Osteoblast (primary cell): ENCODE data around the gene VASN. TPM values are rescaled to one million over a fixed set of nuclear protein-coding genes. Genes with fewer than 3 reads are reported as not detected.

ENCODE experiments used
- DNase-seq: peaks from one replicate; pipeline ENCODE4 v3.0.0; 2011; ENCODE audit warnings: low spot score, mixed read lengths; ENCODE audit not compliant: insufficient read length; ENCODE audit errors: missing footprints
- H2AFZ ChIP-seq: 2 replicates; pipeline ENCODE4 v1.6.0; 2011; ENCODE audit warnings: mild to moderate bottlenecking, low read length
- H3K27ac ChIP-seq: 2 replicates; pipeline ENCODE4 v1.5.1; 2011; ENCODE audit warnings: mild to moderate bottlenecking, low read depth, low read length, moderate library complexity
- H3K27me3 ChIP-seq: 2 replicates; pipeline ENCODE4 v1.6.0; 2012; ENCODE audit warnings: mild to moderate bottlenecking, control low read depth, inconsistent platforms, low read length, moderate library complexity; ENCODE audit not compliant: insufficient read depth
- H3K36me3 ChIP-seq: 2 replicates; pipeline ENCODE4 v1.5.1; 2011; ENCODE audit warnings: mild to moderate bottlenecking, low read length, control low read depth, moderate library complexity; ENCODE audit not compliant: insufficient read depth
- H3K4me1 ChIP-seq: 2 replicates; pipeline ENCODE4 v1.5.1; 2011; ENCODE audit warnings: mild to moderate bottlenecking, low read length, control low read depth, moderate library complexity; ENCODE audit not compliant: insufficient read depth
- H3K4me2 ChIP-seq: 2 replicates; pipeline ENCODE4 v1.6.0; 2011; ENCODE audit warnings: mild to moderate bottlenecking, low read length; ENCODE audit not compliant: insufficient read depth
- H3K4me3 ChIP-seq: fragments of 200-600 bp; sonication (generic); 3 replicates; pipeline ENCODE4 v1.5.1; 2012; ENCODE audit warnings: mild to moderate bottlenecking, low read length, inconsistent platforms; ENCODE audit not compliant: insufficient read depth
- H3K79me2 ChIP-seq: 2 replicates; pipeline ENCODE4 v1.6.0; 2012; ENCODE audit warnings: mild to moderate bottlenecking, low read length, control low read depth, inconsistent platforms; ENCODE audit not compliant: insufficient read depth
- H3K9me3 ChIP-seq: 2 replicates; pipeline ENCODE4 v1.5.1; 2011; ENCODE audit warnings: low read depth, low read length, control low read depth
- H4K20me1 ChIP-seq: 2 replicates; pipeline ENCODE4 v1.6.0; 2012; ENCODE audit warnings: mild to moderate bottlenecking, low read length, control low read depth; ENCODE audit not compliant: insufficient read depth
- total RNA-seq: library from RNA; depleted of rRNA; stranded (reverse); fragments of >200 nt; gene quantifications from 2 replicates; pipeline ENCODE4 v1.2.3, GENCODE V29; 2012
- TF ChIP-seq, protein P1 (sequence below): IDR thresholded peaks from 2 replicates; pipeline ENCODE4 v1.5.1; 2011; ENCODE audit warnings: mild to moderate bottlenecking, low read depth, low read length, moderate library complexity; ENCODE audit errors: extremely low read depth

VASN gene
- total RNA-seq, 1 donor: 217 TPM

DNA sequence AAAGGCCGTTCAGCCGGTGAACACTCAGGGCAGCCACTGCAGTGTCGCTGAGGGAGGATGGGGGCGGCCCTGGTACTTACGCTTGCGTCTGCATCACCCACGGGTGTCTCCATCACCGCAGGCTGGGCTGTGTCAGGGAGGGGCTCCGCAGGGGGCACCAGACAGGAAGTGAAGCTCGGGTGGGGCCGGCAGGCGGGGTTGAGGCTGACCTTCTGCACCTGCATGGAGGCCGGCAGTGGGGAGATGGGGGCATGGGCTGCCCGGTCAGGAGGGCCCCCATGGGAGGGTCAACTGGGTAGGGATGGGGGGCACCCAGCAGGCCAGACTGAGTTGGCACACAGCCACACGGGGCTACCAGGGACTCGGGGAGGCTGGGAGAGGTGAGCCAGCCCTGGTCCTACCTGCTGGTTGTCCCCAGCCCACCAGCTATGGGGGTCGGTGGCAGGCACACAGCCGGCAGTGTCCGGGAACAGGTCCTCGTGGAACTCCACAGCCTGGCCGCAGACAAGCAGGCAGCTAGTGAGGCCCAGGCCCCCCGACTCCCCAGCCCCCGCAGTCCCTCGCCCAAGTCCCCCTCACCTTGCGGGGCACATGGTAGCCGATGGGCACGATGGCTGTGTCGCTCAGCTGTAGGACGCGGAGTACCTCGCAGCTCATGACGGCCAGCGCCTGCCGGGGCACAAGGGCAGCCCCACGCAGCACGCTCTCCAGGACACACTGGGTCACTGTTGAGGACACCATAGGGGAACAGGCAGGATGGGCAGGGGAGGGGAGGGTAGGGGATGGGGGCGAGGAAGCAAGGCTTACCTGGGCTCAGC lies 7.2 kb upstream of the VASN start:
- Histone ChIP-seq H3K4me1 (peaks cover 10% of the 10 kb centered on the region), H3K4me2 (no peak overlapping the region), H3K27me3 (no peaks in the 10 kb centered on the region), H3K27ac (no peak overlapping the region), H3K79me2 (no peaks in the 10 kb centered on the region), H3K9me3 (no peaks in the 10 kb centered on the region), H4K20me1 (peaks cover 4% of the 10 kb centered on the region), H3K36me3 (no peaks in the 10 kb centered on the region), H3K4me3 (no peak overlapping the region), H2AFZ (no peak overlapping the region)
- no peak for DNase-seq
- TF ChIP-seq, protein P1, sequence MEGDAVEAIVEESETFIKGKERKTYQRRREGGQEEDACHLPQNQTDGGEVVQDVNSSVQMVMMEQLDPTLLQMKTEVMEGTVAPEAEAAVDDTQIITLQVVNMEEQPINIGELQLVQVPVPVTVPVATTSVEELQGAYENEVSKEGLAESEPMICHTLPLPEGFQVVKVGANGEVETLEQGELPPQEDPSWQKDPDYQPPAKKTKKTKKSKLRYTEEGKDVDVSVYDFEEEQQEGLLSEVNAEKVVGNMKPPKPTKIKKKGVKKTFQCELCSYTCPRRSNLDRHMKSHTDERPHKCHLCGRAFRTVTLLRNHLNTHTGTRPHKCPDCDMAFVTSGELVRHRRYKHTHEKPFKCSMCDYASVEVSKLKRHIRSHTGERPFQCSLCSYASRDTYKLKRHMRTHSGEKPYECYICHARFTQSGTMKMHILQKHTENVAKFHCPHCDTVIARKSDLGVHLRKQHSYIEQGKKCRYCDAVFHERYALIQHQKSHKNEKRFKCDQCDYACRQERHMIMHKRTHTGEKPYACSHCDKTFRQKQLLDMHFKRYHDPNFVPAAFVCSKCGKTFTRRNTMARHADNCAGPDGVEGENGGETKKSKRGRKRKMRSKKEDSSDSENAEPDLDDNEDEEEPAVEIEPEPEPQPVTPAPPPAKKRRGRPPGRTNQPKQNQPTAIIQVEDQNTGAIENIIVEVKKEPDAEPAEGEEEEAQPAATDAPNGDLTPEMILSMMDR: no peak

DNA sequence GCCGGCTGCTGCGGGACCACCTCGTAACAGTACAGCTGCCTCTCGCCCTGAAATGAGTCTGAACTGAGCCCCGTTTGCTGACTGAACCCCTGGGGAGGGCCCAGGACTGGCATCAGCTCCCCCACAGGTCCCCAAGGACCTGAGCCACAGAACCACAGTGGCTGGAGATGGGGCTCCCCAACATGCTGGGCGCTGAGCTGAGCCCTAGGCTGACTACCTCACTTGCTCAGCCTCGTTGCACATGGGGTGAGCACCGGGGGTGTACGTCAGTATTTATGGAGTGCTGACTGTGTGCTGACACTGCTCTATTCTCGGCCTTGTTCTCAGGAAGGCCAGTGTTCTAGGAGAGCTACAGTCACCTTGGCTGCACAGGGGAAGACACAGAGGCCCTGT lies 6.6 kb upstream of the VASN start:
- Histone ChIP-seq H2AFZ (no peak overlapping the region), H3K27ac (no peak overlapping the region), H4K20me1 (peaks cover 4% of the 10 kb centered on the region), H3K79me2 (no peaks in the 10 kb centered on the region), H3K4me2 (no peak overlapping the region), H3K4me1 (peaks cover 16% of the 10 kb centered on the region), H3K27me3 (no peaks in the 10 kb centered on the region), H3K4me3 (no peak overlapping the region), H3K9me3 (no peaks in the 10 kb centered on the region), H3K36me3 (no peaks in the 10 kb centered on the region)
- no peak for DNase-seq
- TF ChIP-seq, protein P1: no peak

DNA sequence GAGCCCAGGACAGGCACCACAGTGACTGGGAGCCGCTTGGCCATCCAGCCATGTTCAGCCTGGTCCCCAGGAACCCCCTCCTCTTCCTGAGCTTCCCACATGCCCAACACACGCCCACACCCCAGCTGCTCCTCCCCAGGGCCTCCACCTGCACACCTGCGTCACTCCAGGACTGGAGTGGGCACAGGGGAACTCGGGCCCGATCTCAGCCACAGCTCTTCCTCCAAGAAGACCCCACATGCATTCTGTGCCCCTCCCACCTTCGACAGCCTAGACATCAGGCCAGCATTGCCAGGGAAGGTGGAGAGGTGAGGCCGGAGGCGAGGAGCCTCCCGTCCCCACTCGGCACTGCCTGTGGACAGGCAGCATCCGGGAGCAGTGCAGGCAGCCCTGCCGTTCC lies 6.0 kb upstream of the VASN start:
- H3K9me3 ChIP-seq: no peaks in the 10 kb centered on the region
- no peak overlapping the region for H3K4me3 ChIP-seq
- H4K20me1 ChIP-seq: peaks cover 4% of the 10 kb centered on the region
- no peaks in the 10 kb centered on the region for H3K27me3 ChIP-seq
- H2AFZ ChIP-seq: no peak overlapping the region
- DNase-seq: no peak
- H3K27ac ChIP-seq: no peak overlapping the region
- no peaks in the 10 kb centered on the region for H3K79me2 ChIP-seq
- no peak overlapping the region for H3K4me2 ChIP-seq
- H3K36me3 ChIP-seq: no peaks in the 10 kb centered on the region
- TF ChIP-seq, protein P1: no peak
- peaks cover 22% of the 10 kb centered on the region for H3K4me1 ChIP-seq

DNA sequence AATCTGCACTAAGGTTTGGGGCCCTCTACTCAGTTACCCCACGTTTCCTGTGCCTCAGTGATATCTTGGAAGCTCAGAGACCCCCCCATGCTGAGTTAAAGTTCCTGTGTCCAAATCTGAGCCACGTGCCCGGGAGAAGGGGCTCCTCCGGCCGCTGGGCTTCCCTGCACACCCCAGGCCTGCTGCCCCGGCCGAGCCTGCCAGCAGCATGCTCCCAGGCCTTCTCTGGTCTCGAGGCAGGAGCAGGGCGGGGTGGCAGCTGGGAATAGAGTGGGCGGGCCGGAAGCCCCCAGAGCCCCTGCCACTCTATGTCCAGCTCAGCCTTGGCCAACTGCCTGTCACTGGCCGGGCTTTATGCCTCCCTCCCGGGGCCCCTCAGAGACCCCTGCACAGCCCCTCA lies 5.6 kb upstream of the VASN start:
- TF ChIP-seq, protein P1: no peak
- H3K36me3 ChIP-seq: no peaks in the 10 kb centered on the region

More for the DNA sequence above, 5.6 kb upstream of the VASN start:
- Histone ChIP-seq H2AFZ (no peak overlapping the region), H3K27ac (no peak overlapping the region), H3K27me3 (no peaks in the 10 kb centered on the region), H3K9me3 (no peaks in the 10 kb centered on the region), H3K4me2 (no peak overlapping the region), H3K4me3 (no peak overlapping the region), H3K4me1 (peaks cover 26% of the 10 kb centered on the region), H4K20me1 (peaks cover 6% of the 10 kb centered on the region), H3K79me2 (no peaks in the 10 kb centered on the region)
- no peak for DNase-seq
